H1 (cell line): Measurements from ENCODE around the gene C17orf107. TPM values are rescaled to one million over a fixed set of nuclear protein-coding genes. Genes with fewer than 3 reads are reported as not detected.

Source experiments
- ATF2 ChIP-seq: IDR thresholded peaks from 2 replicates; pipeline ENCODE4 v1.6.1; 2012; ENCODE audit warnings: low read length, inconsistent platforms
- EZH2 ChIP-seq: fragments of 200-600 bp; sonication (generic); IDR thresholded peaks from 2 replicates; pipeline ENCODE4 v1.7.1; 2012; ENCODE audit warnings: low read depth, mild to moderate bottlenecking, moderate library complexity, low read length, inconsistent platforms; ENCODE audit not compliant: severe bottlenecking
- KDM4A ChIP-seq: IDR thresholded peaks from one replicate; pipeline ENCODE4 v1.7.1; 2012; ENCODE audit warnings: low read depth, mild to moderate bottlenecking, moderate library complexity, low read length, inconsistent platforms; ENCODE audit not compliant: severe bottlenecking
- SP4 ChIP-seq: IDR thresholded peaks from 2 replicates; pipeline ENCODE4 v1.6.1; 2012; ENCODE audit warnings: low read length, inconsistent platforms
- TAF1 ChIP-seq: IDR thresholded peaks from 2 replicates; pipeline ENCODE4 v1.6.1; 2011; ENCODE audit warnings: mild to moderate bottlenecking, low read depth, low read length
- polyA plus RNA-seq, 7 experiments: library from polyadenylated mRNA; depleted of rRNA in 3 of 7; stranded (reverse) in 5 of 7; unstranded in 2 of 7; fragments of >200 nt in 5 of 7; fragments of 200-250 nt in 2 of 7; gene quantifications; 1 replicate in 5 of 7; 2 replicates in 1 of 7; 4 replicates in 1 of 7; pipeline versions ENCODE4 v1.2.1 to v1.2.3, GENCODE V29; 2011 to 2013; ENCODE audit warnings: missing spikeins in 2 of 7, mixed read lengths in 2 of 7
- total RNA-seq: library from RNA; stranded (reverse); fragmentation: NEBNext Ultra II Directional; extraction: Animal tissue kit (Norgen Biotek cat#: 25700); gene quantifications from 2 replicates; pipeline ENCODE4 v1.2.1, GENCODE V29; 2021

Gene C17orf107
- total and polyA plus RNA-seq, 2 of the 8 experiments (the other 6 are each of a cell fraction or from before 2014, with no cell fraction given) = 0.39 to 0.45 TPM

DNA sequence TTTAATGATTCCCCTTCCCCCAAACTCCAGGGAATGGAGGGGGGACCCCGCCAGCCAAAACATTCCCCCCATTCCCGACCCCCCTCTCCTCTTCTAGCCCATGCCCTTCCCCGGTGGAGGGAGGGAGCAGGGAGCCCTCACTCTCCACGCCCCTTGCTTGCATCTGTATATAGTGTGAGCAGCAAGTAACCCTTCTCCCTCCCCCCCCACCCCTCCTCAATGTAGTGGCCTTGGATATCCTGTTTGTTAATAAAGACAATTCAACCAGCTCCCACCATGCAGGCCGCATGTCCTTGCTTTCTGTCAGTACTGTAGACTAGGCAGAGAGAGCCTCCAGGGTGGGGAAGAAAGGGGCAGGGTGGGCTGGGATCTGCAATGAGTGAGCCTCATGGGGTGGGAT lies 1.6 kb upstream of the C17orf107 start (continued):
- TF ChIP-seq KDM4A (no peak), SP4 (no peak), ATF2 (no peak), TAF1 (no peak), EZH2 (no peak)
